H1 (cell line): ENCODE measurements around the gene KIAA1614. TPM values are rescaled to one million over a fixed set of nuclear protein-coding genes. Genes with fewer than 3 reads are reported as not detected.

ENCODE experiments used
- HDAC2 ChIP-seq, 2 experiments: fragments of 300-600 bp in 1 of 2; sonication (generic) in 1 of 2; IDR thresholded peaks; 2 replicates each; pipeline ENCODE4 v1.6.1; 2011 to 2012; ENCODE audit warnings: low read depth in 2 of 2, low read length in 2 of 2, mild to moderate bottlenecking in 2 of 2, moderate library complexity in 2 of 2, borderline replicate concordance in 1 of 2, inconsistent platforms in 1 of 2
- KDM1A ChIP-seq: fragments of 200-600, 300-600 bp; sonication (generic); IDR thresholded peaks from 2 replicates; pipeline ENCODE4 v1.7.1; 2016; ENCODE audit warnings: mild to moderate bottlenecking, low read length, borderline replicate concordance
- RFX5 ChIP-seq: IDR thresholded peaks from 2 replicates; pipeline ENCODE4 v1.6.1; 2011; ENCODE audit warnings: low read depth, low read length, improper control_type of control experiment, borderline replicate concordance
- polyA plus RNA-seq, 7 experiments: library from polyadenylated mRNA; depleted of rRNA in 3 of 7; stranded (reverse) in 5 of 7; unstranded in 2 of 7; fragments of >200 nt in 5 of 7; fragments of 200-250 nt in 2 of 7; gene quantifications; 1 replicate in 5 of 7; 2 replicates in 1 of 7; 4 replicates in 1 of 7; pipeline versions ENCODE4 v1.2.1 to v1.2.3, GENCODE V29; 2011 to 2013; ENCODE audit warnings: missing spikeins in 2 of 7, mixed read lengths in 2 of 7
- total RNA-seq: library from RNA; stranded (reverse); fragmentation: NEBNext Ultra II Directional; extraction: Animal tissue kit (Norgen Biotek cat#: 25700); gene quantifications from 2 replicates; pipeline ENCODE4 v1.2.1, GENCODE V29; 2021

The KIAA1614 gene
- total and polyA plus RNA-seq, 2 of the 8 experiments (the other 6 are each of a cell fraction or from before 2014, with no cell fraction given) = 1.3 to 3.1 TPM

- no peak for TF ChIP-seq HDAC2 (IDR thresholded peaks at IDR 0.05; ENCODE audit: borderline replicate concordance in 1 of 2, low read depth in 2 of 2, low read length in 2 of 2)
- no peak for TF ChIP-seq RFX5
- TF ChIP-seq KDM1A = no peak
Observed at GRCh38 chr1:180934563-180934962, 21.9 kb downstream of the KIAA1614 start (continued).
